HCT116 (cell line): ENCODE measurements around the gene CKMT2. TPM values are rescaled to one million over a fixed set of nuclear protein-coding genes. Genes with fewer than 3 reads are reported as not detected.

Source experiments
- ATAC-seq: fragments of 200-7000 bp; cut with Tn5 transposase; 2 replicates; pipeline ENCODE4 v1.9.1; 2020; ENCODE audit warnings: mild to moderate bottlenecking, moderate library complexity
- BruUV-seq: library from RNA; stranded (reverse); fragments of 400-500 nt; replicated peaks from 2 replicates; lab custom pipeline; 2021; lab: Mats Ljungman, UMichigan
- CTCF ChIA-PET: fragments of 300-600 bp; sonication (Branson Sonifier 250); formaldehyde crosslinking; loops from one replicate; lab custom pipeline; 2021; ENCODE audit warnings: antibody characterized with exemption; lab: Charles Lee
- POLR2A ChIA-PET: fragments of 300-600, 350-600 bp; sonication (Branson Sonifier 250); formaldehyde crosslinking; loops from one replicate; lab custom pipeline; 2021; ENCODE audit warnings: antibody characterized with exemption; lab: Charles Lee
- RAD21 ChIA-PET, 2 experiments: fragments of 300-600 bp; sonication (Branson Sonifier 250); formaldehyde crosslinking; loops; one replicate each; lab custom pipeline; 2023; ENCODE audit warnings: low total read pairs in 2 of 2; ENCODE audit not compliant: uncharacterized antibody in 2 of 2, unreplicated experiment in 2 of 2, low non-redundant PET in 1 of 2; lab: Charles Lee
- DNase-seq: peaks from one replicate; pipeline ENCODE4 v3.0.0-alpha.2; 2010; ENCODE audit warnings: low read depth, low spot score
- H2AFZ ChIP-seq: fragments of 200-600 bp; shearing (Covaris generic), sonication (generic); 2 replicates; pipeline ENCODE4 v1.6.1; 2017; ENCODE audit warnings: low read depth, mixed run types, mixed read lengths, antibody characterized with exemption, low read length; ENCODE audit not compliant: poor library complexity, severe bottlenecking
- H3K27ac ChIP-seq: 2 replicates; pipeline ENCODE4 v1.5.1; 2012; ENCODE audit warnings: low read depth, low read length
- H3K27me3 ChIP-seq: fragments of 200-600 bp; sonication (generic); 2 replicates; pipeline ENCODE4 v1.6.1; 2016; ENCODE audit warnings: mixed run types, low read length, mixed read lengths; ENCODE audit not compliant: insufficient read depth
- H3K36me3 ChIP-seq, 2 experiments: fragments of 200-500 bp in 1 of 2; fragments of 200-600 bp in 1 of 2; sonication (Bioruptor generic) in 1 of 2; sonication (generic) in 1 of 2; 2 replicates each; pipeline versions ENCODE4 v1.5.1 to v1.6.1; 2014 to 2016; ENCODE audit warnings: low read length in 2 of 2, inconsistent platforms in 1 of 2, mixed read lengths in 1 of 2, mixed run types in 1 of 2; ENCODE audit not compliant: insufficient read depth in 2 of 2, control insufficient read depth in 1 of 2
- H3K4me1 ChIP-seq, 2 experiments: fragments of 200-600 bp in 1 of 2; sonication (generic) in 1 of 2; 2 replicates each; pipeline versions ENCODE4 v1.5.1 to v1.6.1; 2012 to 2017; ENCODE audit warnings: low read length in 2 of 2, inconsistent platforms in 1 of 2, mild to moderate bottlenecking in 1 of 2, mixed read lengths in 1 of 2, mixed run types in 1 of 2, moderate library complexity in 1 of 2; ENCODE audit not compliant: insufficient read depth in 2 of 2, control insufficient read depth in 1 of 2
- H3K4me2 ChIP-seq: fragments of 200-600 bp; sonication (generic); 2 replicates; pipeline ENCODE4 v1.6.1; 2017; ENCODE audit warnings: mixed run types, low read length, mixed read lengths
- H3K4me3 ChIP-seq, 2 experiments: fragments of 200-600 bp in 1 of 2; sonication (generic) in 1 of 2; replicated peaks in 1 of 2; 2 replicates each; pipeline ENCODE4 v1.5.1; 2011 to 2016; ENCODE audit warnings: low read length in 2 of 2, control low read depth in 1 of 2, low read depth in 1 of 2, mild to moderate bottlenecking in 1 of 2, mixed read lengths in 1 of 2, mixed run types in 1 of 2
- H3K79me2 ChIP-seq: fragments of 200-600 bp; sonication (generic); 2 replicates; pipeline ENCODE4 v1.6.1; 2017; ENCODE audit warnings: mild to moderate bottlenecking, mixed run types, low read length, moderate library complexity, mixed read lengths; ENCODE audit not compliant: insufficient read depth
- H3K9ac ChIP-seq: fragments of 200-600 bp; sonication (generic); 2 replicates; pipeline ENCODE4 v1.6.1; 2016; ENCODE audit warnings: low read length, mixed read lengths
- H3K9me2 ChIP-seq: fragments of 200-600 bp; sonication (generic), shearing (Covaris generic); 2 replicates; pipeline ENCODE4 v1.6.1; 2017; ENCODE audit warnings: mixed run types, mild to moderate bottlenecking, moderate library complexity; ENCODE audit not compliant: insufficient read depth
- H3K9me3 ChIP-seq, 2 experiments: fragments of 200-500 bp in 1 of 2; fragments of 200-600 bp in 1 of 2; sonication (Bioruptor generic) in 1 of 2; sonication (generic) in 1 of 2; 2 replicates each; pipeline ENCODE4 v1.6.1; 2014 to 2017; ENCODE audit warnings: low read length in 2 of 2, mixed read lengths in 2 of 2, inconsistent platforms in 1 of 2, low read depth in 1 of 2, mild to moderate bottlenecking in 1 of 2, mixed run types in 1 of 2, moderate library complexity in 1 of 2; ENCODE audit not compliant: control insufficient read depth in 1 of 2, insufficient read depth in 1 of 2
- H4K20me1 ChIP-seq: fragments of 200-600 bp; sonication (generic), shearing (Covaris generic); 2 replicates; pipeline ENCODE4 v1.6.1; 2017; ENCODE audit warnings: mixed run types, mild to moderate bottlenecking, moderate library complexity; ENCODE audit not compliant: insufficient read depth
- CBX3 ChIP-seq: IDR thresholded peaks from 2 replicates; pipeline ENCODE4 v1.6.1; 2012; ENCODE audit warnings: low read depth
- EZH2 ChIP-seq: fragments of 200-600 bp; sonication (generic); IDR thresholded peaks from 2 replicates; pipeline ENCODE4 v1.6.1; 2017; ENCODE audit warnings: antibody characterized with exemption, mixed run types
- FOSL1 ChIP-seq: IDR thresholded peaks from 2 replicates; pipeline ENCODE4 v1.6.1; 2012; ENCODE audit warnings: low read depth
- JUND ChIP-seq: IDR thresholded peaks from 2 replicates; pipeline ENCODE4 v1.6.1; 2012
- POLR2A ChIP-seq: IDR thresholded peaks from 2 replicates; pipeline ENCODE4 v1.7.0; 2011; ENCODE audit warnings: borderline replicate concordance; ENCODE audit not compliant: insufficient read depth, insufficient read length; ENCODE audit errors: extremely low read depth
- POLR2AphosphoS5 ChIP-seq: IDR thresholded peaks from 2 replicates; pipeline ENCODE4 v1.6.1; 2011; ENCODE audit warnings: mild to moderate bottlenecking, low read depth, low read length, moderate library complexity
- RAD21 ChIP-seq: IDR thresholded peaks from 2 replicates; pipeline ENCODE4 v1.6.1; 2012; ENCODE audit warnings: low read depth, mild to moderate bottlenecking
- intact Hi-C: fragments of 100-400 bp; cut with micrococcal nuclease; formaldehyde crosslinking; loops from 2 replicates; pipeline ENCODE4 v1.10.0; 2022
- total RNA-seq: library from RNA; stranded (reverse); gene quantifications from one replicate; pipeline ENCODE4 v1.2.1, GENCODE V29; 2021; ENCODE audit not compliant: unreplicated experiment
- TF ChIP-seq, protein P1 (sequence below): IDR thresholded peaks from 2 replicates; pipeline ENCODE4 v1.6.1; 2012
- TF ChIP-seq, protein P2 (sequence below), 3 experiments: fragments of 200-600 bp in 1 of 3; sonication (generic) in 1 of 3; IDR thresholded peaks in 2 of 3; conservative IDR thresholded peaks in 1 of 3; 2 replicates each; pipeline ENCODE4 v1.5.1; 2012 to 2017; ENCODE audit warnings: low read depth in 2 of 3, low read length in 2 of 3, antibody characterized with exemption in 1 of 3, borderline replicate concordance in 1 of 3, control low read depth in 1 of 3, mild to moderate bottlenecking in 1 of 3, mixed read lengths in 1 of 3, mixed run types in 1 of 3, moderate library complexity in 1 of 3; ENCODE audit not compliant: insufficient read depth in 1 of 3
- TF ChIP-seq, protein P3 (sequence below): IDR thresholded peaks from 2 replicates; pipeline ENCODE4 v1.6.1; 2012; ENCODE audit warnings: low read depth
- TF ChIP-seq, protein P4 (sequence below): IDR thresholded peaks from 2 replicates; pipeline ENCODE4 v1.6.1; 2011; ENCODE audit warnings: mild to moderate bottlenecking, low read length, moderate library complexity; ENCODE audit not compliant: insufficient replicate concordance; ENCODE audit errors: extremely low read depth

CKMT2 gene
- total RNA-seq, 1 experiment from 2014 or later: not detected

DNA sequence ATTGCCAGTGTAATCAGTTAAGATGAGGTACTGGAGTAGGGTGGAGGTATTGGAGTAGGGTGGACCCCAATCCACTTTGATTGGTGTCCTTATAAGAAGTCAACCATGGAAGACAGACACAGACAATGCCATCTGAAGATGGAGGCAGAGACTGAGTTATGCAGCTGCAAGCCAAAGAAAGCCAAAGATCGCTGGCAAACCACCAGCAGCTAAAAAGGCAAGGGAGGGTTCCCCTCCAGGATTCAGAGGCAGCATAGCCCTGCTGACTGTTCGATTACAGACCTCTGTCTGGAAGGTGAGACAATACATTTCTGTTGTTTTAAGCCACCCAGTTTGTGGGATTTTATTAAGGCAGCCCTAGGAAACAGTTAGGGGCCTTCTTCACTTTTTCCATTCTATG is 30.5 kb upstream of the CKMT2 start:
- no peaks in the 10 kb centered on the region for H3K9me2 ChIP-seq
- H3K27me3 ChIP-seq: no peaks in the 10 kb centered on the region
- DNase-seq (no peak), ATAC-seq (no peak)
- H3K4me1 ChIP-seq: no peaks in the 10 kb centered on the region
- RAD21 ChIA-PET: no interaction called here
- no TSS peak for BruUV-seq
- no peaks in the 10 kb centered on the region for H4K20me1 ChIP-seq
- POLR2A ChIA-PET: no interaction called here
- H3K36me3 ChIP-seq: no peaks in the 10 kb centered on the region
- H3K9ac ChIP-seq: no peak overlapping the region
- H3K79me2 ChIP-seq: no peaks in the 10 kb centered on the region
- no peak overlapping the region for H3K4me3 ChIP-seq
- no peak overlapping the region for H2AFZ ChIP-seq
- CTCF ChIA-PET: no interaction called here
- H3K9me3 ChIP-seq: no peaks in the 10 kb centered on the region
- TF ChIP-seq, protein P1, sequence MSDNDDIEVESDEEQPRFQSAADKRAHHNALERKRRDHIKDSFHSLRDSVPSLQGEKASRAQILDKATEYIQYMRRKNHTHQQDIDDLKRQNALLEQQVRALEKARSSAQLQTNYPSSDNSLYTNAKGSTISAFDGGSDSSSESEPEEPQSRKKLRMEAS: no peak
- TF ChIP-seq JUND: no peak
- TF ChIP-seq, protein P2, sequence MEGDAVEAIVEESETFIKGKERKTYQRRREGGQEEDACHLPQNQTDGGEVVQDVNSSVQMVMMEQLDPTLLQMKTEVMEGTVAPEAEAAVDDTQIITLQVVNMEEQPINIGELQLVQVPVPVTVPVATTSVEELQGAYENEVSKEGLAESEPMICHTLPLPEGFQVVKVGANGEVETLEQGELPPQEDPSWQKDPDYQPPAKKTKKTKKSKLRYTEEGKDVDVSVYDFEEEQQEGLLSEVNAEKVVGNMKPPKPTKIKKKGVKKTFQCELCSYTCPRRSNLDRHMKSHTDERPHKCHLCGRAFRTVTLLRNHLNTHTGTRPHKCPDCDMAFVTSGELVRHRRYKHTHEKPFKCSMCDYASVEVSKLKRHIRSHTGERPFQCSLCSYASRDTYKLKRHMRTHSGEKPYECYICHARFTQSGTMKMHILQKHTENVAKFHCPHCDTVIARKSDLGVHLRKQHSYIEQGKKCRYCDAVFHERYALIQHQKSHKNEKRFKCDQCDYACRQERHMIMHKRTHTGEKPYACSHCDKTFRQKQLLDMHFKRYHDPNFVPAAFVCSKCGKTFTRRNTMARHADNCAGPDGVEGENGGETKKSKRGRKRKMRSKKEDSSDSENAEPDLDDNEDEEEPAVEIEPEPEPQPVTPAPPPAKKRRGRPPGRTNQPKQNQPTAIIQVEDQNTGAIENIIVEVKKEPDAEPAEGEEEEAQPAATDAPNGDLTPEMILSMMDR (IDR thresholded peaks at IDR 0.05 in 2 of 3, conservative IDR thresholded peaks at IDR 0.05 in 1 of 3; ENCODE audit: borderline replicate concordance in 1 of 3, insufficient read depth in 1 of 3, low read depth in 2 of 3, low read length in 2 of 3): no peak
- H3K4me2 ChIP-seq: no peak overlapping the region
- no peak overlapping the region for H3K27ac ChIP-seq
- intact Hi-C loops: no loop called here

DNA sequence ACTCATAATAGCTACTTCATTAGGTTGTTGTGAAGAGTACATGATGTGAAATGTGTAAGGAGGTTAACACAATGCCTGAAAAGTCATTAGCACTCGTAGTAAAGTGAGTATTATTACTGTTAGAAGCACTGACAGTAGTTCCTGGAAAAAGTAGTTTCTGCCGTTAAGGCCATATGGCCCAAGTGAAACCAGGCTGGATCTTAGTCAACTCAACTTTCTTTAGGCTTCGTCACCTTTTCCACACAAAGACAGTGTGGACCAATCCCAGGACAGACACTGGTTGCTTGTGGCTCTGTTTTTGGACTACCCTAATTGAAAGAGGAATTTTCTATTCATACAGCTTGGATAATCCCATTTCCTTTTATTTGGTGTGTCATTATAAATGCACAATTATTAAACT is 29.4 kb upstream of the CKMT2 start:
- BruUV-seq: no TSS peak
- intact Hi-C loops: no loop called here
- ChIA-PET POLR2A (no interaction called here), CTCF (no interaction called here), RAD21 (no interaction called here)
- Histone ChIP-seq H3K27me3 (no peaks in the 10 kb centered on the region), H3K4me1 (peaks cover 0 to under 1% of the 10 kb centered on the region in 2 experiments; a peak in 1 of 4 replicates), H3K79me2 (no peaks in the 10 kb centered on the region), H3K9me2 (no peaks in the 10 kb centered on the region), H3K9ac (no peak overlapping the region), H3K4me3 (no peak overlapping the region), H2AFZ (no peak overlapping the region), H3K4me2 (no peak overlapping the region), H3K9me3 (no peaks in the 10 kb centered on the region), H3K36me3 (no peaks in the 10 kb centered on the region), H3K27ac (no peak overlapping the region), H4K20me1 (no peaks in the 10 kb centered on the region)
- DNase-seq: no peak
- no peak for ATAC-seq
- no peak for TF ChIP-seq JUND
- TF ChIP-seq, protein P3, sequence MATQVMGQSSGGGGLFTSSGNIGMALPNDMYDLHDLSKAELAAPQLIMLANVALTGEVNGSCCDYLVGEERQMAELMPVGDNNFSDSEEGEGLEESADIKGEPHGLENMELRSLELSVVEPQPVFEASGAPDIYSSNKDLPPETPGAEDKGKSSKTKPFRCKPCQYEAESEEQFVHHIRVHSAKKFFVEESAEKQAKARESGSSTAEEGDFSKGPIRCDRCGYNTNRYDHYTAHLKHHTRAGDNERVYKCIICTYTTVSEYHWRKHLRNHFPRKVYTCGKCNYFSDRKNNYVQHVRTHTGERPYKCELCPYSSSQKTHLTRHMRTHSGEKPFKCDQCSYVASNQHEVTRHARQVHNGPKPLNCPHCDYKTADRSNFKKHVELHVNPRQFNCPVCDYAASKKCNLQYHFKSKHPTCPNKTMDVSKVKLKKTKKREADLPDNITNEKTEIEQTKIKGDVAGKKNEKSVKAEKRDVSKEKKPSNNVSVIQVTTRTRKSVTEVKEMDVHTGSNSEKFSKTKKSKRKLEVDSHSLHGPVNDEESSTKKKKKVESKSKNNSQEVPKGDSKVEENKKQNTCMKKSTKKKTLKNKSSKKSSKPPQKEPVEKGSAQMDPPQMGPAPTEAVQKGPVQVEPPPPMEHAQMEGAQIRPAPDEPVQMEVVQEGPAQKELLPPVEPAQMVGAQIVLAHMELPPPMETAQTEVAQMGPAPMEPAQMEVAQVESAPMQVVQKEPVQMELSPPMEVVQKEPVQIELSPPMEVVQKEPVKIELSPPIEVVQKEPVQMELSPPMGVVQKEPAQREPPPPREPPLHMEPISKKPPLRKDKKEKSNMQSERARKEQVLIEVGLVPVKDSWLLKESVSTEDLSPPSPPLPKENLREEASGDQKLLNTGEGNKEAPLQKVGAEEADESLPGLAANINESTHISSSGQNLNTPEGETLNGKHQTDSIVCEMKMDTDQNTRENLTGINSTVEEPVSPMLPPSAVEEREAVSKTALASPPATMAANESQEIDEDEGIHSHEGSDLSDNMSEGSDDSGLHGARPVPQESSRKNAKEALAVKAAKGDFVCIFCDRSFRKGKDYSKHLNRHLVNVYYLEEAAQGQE: no peak
- no peak for TF ChIP-seq FOSL1
- no peak for TF ChIP-seq CBX3
- TF ChIP-seq, protein P4, sequence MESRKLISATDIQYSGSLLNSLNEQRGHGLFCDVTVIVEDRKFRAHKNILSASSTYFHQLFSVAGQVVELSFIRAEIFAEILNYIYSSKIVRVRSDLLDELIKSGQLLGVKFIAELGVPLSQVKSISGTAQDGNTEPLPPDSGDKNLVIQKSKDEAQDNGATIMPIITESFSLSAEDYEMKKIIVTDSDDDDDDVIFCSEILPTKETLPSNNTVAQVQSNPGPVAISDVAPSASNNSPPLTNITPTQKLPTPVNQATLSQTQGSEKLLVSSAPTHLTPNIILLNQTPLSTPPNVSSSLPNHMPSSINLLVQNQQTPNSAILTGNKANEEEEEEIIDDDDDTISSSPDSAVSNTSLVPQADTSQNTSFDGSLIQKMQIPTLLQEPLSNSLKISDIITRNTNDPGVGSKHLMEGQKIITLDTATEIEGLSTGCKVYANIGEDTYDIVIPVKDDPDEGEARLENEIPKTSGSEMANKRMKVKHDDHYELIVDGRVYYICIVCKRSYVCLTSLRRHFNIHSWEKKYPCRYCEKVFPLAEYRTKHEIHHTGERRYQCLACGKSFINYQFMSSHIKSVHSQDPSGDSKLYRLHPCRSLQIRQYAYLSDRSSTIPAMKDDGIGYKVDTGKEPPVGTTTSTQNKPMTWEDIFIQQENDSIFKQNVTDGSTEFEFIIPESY: no peak
- TF ChIP-seq POLR2AphosphoS5: no peak
- no peak for TF ChIP-seq RAD21
- TF ChIP-seq, protein P1: no peak
- no peak for TF ChIP-seq EZH2
- no peak for TF ChIP-seq POLR2A
